Measurements from ENCODE around the gene RNF13.

The RNF13 gene, protein sequence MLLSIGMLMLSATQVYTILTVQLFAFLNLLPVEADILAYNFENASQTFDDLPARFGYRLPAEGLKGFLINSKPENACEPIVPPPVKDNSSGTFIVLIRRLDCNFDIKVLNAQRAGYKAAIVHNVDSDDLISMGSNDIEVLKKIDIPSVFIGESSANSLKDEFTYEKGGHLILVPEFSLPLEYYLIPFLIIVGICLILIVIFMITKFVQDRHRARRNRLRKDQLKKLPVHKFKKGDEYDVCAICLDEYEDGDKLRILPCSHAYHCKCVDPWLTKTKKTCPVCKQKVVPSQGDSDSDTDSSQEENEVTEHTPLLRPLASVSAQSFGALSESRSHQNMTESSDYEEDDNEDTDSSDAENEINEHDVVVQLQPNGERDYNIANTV

DNA sequence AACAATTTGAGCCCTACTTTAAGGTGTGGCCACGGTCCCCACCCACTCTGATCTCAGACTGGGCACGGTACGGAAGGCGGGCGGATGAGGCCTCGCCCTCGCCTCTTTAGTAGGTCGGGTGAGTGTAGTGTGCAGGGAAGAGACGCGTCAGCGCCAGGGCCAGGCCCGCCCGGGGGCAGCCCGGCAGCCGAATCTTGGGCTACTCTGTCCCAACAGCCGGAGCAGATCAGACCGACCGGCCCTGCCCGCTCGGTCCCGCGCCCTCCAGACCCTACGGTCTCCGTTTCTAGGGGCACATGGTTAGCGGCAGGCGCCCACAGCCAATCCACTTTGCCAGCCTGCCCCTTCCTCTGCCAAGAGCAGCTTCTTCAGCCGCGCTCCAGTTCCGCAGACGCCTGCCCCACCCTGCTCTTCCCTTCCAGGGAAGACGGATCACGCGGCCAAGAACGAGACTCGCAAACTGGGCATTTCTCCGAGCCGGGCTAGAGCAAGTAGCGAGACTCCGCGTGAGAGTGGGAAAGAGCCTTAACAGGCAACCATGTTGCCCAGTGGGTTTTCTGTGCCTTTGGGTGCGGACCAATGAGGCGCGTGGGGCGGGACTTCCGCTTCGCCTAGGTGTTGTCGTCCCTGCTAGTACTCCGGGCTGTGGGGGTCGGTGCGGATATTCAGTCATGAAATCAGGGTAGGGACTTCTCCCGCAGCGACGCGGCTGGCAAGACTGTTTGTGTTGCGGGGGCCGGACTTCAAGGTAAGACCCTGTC is at the start of gene RNF13:
Gene RNF13 (plus strand): TSS at position 610 of the 761 bp plus-strand sequence. CDS start 32,812 bp downstream, outside the sequence.
- TF ChIP-seq, protein P1, sequence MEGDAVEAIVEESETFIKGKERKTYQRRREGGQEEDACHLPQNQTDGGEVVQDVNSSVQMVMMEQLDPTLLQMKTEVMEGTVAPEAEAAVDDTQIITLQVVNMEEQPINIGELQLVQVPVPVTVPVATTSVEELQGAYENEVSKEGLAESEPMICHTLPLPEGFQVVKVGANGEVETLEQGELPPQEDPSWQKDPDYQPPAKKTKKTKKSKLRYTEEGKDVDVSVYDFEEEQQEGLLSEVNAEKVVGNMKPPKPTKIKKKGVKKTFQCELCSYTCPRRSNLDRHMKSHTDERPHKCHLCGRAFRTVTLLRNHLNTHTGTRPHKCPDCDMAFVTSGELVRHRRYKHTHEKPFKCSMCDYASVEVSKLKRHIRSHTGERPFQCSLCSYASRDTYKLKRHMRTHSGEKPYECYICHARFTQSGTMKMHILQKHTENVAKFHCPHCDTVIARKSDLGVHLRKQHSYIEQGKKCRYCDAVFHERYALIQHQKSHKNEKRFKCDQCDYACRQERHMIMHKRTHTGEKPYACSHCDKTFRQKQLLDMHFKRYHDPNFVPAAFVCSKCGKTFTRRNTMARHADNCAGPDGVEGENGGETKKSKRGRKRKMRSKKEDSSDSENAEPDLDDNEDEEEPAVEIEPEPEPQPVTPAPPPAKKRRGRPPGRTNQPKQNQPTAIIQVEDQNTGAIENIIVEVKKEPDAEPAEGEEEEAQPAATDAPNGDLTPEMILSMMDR (IDR thresholded peaks at IDR 0.05; ENCODE audit: low read depth, low read length): no peak
- peak; percentile 92 for DNase-seq (ENCODE audit: extremely low read depth, low read depth)

DNA sequence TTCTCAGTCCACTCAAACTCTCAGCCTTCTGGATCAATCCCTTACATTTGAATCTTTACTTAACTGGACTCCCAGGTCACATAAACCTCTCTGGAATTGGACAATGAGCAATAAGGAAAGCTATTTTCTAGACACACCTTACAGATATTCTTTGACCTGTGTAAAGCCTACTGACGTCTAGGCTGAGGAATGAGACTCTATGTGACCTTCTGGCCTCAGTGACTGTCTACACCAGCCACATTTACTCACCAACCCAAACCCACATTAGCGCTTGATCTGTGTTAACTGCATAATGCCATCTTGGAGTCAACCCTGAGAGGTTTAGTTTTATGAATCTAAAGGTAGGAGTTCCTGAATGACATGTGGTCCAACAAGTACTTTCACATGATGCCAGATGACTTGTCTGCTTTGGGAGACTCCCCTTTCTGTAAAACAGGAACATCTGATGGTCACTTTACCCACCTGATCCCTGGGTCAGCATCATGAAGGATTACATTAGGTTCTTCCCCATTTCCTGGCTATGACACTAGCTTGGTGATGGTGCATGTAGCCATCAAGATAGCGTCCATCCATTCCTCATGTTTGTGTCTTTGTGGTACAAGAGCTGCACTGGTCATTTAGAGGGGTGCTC is 49.3 kb upstream of the RNF13 start:
- TF ChIP-seq, protein P1 (IDR thresholded peaks at IDR 0.05; ENCODE audit: low read depth, low read length): no peak
- DNase-seq (ENCODE audit: extremely low read depth, low read depth): no peak

DNA sequence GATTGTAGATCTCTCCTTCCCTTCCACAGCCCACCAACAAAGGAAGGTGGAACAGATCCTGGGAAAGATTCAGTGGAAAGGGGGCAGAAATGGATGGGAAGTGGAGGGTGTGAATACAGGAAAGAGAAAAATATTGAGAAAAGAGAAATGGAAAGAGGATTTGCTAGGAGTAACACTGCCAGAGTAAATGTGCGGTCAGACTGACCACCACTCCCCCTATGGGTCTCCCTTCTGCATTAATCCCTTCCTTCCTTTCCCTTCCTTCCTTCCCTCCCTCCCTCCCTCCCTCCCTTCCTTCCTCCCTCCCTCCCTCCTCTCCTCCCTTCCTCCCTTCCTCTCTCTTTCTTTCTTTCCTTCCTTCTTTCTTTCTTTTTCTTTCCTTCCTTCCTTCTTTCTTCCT is 48.7 kb upstream of the RNF13 start:
- TF ChIP-seq, protein P1 (IDR thresholded peaks at IDR 0.05; ENCODE audit: low read depth, low read length): no peak
- DNase-seq (ENCODE audit: extremely low read depth, low read depth): no peak

DNA sequence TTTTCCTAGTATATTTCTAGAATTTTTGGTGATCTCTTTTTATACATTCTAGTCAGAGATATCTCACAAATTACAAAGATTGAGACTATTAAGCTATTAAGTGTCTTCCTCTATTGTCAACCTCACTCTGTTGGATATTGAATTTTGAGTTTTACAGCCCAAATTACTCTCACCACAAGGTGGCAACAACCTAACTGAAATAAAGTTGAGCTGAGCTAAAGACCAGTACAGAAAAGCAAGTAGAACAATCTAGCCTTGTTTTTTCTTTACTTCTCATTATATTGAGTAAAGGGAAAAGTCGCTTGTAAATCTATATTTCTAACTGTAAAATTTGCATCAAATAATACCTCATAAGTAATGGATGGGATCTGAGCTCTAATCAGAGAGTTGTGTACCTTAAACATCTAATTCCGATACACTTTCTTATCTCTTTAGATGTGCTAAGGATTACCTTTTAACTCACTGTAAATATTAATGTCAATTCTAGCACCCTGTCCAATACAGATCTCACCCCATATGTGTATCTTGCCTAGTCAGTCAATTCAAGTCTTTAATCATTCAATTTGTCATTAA is 47.2 kb upstream of the RNF13 start:
- TF ChIP-seq, protein P1 (IDR thresholded peaks at IDR 0.05; ENCODE audit: low read depth, low read length): peak; percentile 63
- no peak for DNase-seq (ENCODE audit: extremely low read depth, low read depth)

DNA sequence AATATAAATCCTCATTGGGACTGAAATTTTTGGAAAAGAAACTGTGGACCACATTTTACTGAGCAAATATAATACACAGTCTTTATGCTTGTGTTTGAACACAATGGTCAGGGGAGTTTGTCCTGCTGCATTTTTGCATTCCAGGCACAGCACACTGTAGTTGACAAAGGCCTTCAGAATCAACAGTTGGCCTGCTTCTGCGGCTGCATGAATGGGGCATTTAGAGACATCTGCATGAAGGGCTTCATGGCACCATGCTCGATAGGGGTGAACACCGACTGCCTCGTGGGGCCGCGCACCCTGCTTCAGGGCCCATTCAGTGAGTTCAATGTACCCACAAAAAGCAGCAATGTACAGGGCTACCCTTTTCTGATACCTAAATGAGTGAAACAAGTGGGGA is 45.3 kb upstream of the RNF13 start:
- no peak for DNase-seq (ENCODE audit: extremely low read depth, low read depth)
- TF ChIP-seq, protein P1 (IDR thresholded peaks at IDR 0.05; ENCODE audit: low read depth, low read length): no peak

DNA sequence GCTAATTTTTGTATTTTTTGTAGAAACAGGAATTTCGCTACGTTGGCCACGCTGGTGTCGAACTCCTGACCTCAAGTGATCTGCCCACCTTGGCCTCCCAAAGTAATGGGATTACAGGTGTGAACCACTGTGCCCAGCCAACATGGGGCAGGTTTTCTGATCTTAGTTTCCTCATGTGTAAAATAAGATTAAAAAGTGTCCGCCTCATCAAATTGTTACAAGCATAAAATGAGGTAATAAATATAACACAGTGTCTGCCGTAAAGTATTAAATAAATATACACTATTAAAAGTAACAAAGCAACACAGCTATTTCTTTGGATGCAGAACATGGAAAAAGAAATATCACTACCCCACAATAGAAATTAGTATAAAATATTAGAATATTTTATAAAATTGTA is 44.3 kb upstream of the RNF13 start:
- no peak for DNase-seq (ENCODE audit: extremely low read depth, low read depth)
- TF ChIP-seq, protein P1 (IDR thresholded peaks at IDR 0.05; ENCODE audit: low read depth, low read length): no peak

Data from AG09319 (cell line).